VCaP (cell line): ENCODE measurements around the gene LSG1.

Experiments
- H3K27ac ChIP-seq: fragments of 450-650 bp; 2 replicates; pipeline ENCODE4 v1.5.1; 2017
- CTCF ChIP-seq: fragments of 450-650 bp; conservative IDR thresholded peaks from 2 replicates; pipeline ENCODE4 v1.5.1; 2017; ENCODE audit warnings: mild to moderate bottlenecking, moderate library complexity

Gene LSG1

GRCh38 chr3:194671511-194671899 is 486 bp downstream of the LSG1 start:
- peak overlapping the region; percentile 94 for H3K27ac ChIP-seq
- peak; percentile 77 for TF ChIP-seq CTCF

GRCh38 chr3:194667363-194667762 is 4.6 kb downstream of the LSG1 start:
- no peak for TF ChIP-seq CTCF
- H3K27ac ChIP-seq: no peak overlapping the region

GRCh38 chr3:194664857-194665256 is 7.1 kb downstream of the LSG1 start:
- no peak for TF ChIP-seq CTCF
- no peak overlapping the region for H3K27ac ChIP-seq

GRCh38 chr3:194661946-194662345 is 10.0 kb downstream of the LSG1 start:
- no peak for TF ChIP-seq CTCF
- no peak overlapping the region for H3K27ac ChIP-seq

- no peak for TF ChIP-seq CTCF
- H3K27ac ChIP-seq: no peak overlapping the region
Measured at GRCh38 chr3:194661374-194661773, 10.6 kb downstream of the LSG1 start.

GRCh38 chr3:194659778-194660177 is 12.2 kb downstream of the LSG1 start:
- H3K27ac ChIP-seq: no peak overlapping the region
- TF ChIP-seq CTCF: no peak

- TF ChIP-seq CTCF: no peak
- H3K27ac ChIP-seq: no peak overlapping the region
Measured at GRCh38 chr3:194658477-194659242, 13.3 kb downstream of the LSG1 start.
